WTC11 (cell line): ENCODE measurements around the gene LRRC72.

Experiments used
- USF1 ChIP-seq: sonication (generic); formaldehyde crosslinking; IDR thresholded peaks from 2 replicates; pipeline ENCODE4 v1.8.0; 2022; ENCODE audit warnings: mild to moderate bottlenecking, missing genetic modification reagents
- ZNF263 ChIP-seq: sonication (generic); formaldehyde crosslinking; IDR thresholded peaks from 2 replicates; pipeline ENCODE4 v1.8.1; 2022; ENCODE audit warnings: low read depth, mild to moderate bottlenecking, moderate library complexity, missing genetic modification reagents

GRCh38 chr7:16559497-16560179, 33.0 kb downstream of the LRRC72 start:
- TF ChIP-seq USF1 (CRISPR knock-in tag), result no peak
- no peak for TF ChIP-seq ZNF263 (CRISPR knock-in tag)
